Activated CD8-positive, alpha-beta memory T cell treated with anti-CD3 and anti-CD28 coated beads, Interleukin-2, amount 50 U/mL, for 4 hours (primary cell): ENCODE results near the gene PRTG.
A peak's percentile ranks its signal among the peaks of the same experiment; 100 is the strongest.
"Not testable (repeated sequence)": the region's sequence is repeated elsewhere in the genome, so short reads cannot be mapped to it uniquely, and the experiment has no call there.

ENCODE experiments used
- DNase-seq: peaks from one replicate; pipeline ENCODE4 v3.0.0-alpha.2; 2020

PRTG gene

DNA sequence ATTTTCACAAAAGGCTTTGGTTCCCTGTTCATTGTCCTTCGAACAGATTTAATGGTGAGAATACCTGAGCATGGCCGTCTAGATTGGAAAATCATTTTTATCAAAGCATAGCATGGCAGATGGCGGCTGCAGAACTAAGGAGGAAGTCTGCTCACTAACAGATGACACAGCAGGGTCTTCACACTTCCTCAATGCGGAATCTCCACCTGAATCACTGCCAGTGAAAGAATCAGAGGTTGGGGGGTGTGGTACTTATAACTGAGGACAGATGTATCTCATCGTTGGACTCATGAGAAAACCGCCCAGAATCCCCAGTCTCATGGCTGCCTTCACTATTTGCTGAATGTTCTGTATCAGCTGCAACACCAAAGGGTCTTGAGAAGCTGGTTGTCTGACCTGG is 123.2 kb downstream of the PRTG start:
- no peak for DNase-seq

DNA sequence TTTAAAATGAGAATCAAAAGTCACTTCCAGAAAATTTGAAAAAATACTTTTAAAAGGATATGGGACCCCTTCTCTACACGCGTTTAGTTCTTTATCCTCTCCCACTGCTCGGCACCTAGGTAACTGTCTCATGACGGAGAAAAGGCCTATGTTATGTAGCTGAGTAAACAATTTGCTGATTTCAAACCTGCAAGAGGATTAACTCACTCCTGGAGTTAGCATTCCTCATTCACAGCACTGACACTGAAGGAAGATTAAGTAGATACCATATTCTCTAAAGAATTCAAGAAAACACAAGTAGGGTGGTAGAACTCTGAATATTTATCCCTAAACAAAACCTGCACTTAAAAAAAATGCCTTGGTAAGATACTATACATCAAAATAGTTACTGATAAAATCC is 124.6 kb downstream of the PRTG start:
- DNase-seq = no peak

DNA sequence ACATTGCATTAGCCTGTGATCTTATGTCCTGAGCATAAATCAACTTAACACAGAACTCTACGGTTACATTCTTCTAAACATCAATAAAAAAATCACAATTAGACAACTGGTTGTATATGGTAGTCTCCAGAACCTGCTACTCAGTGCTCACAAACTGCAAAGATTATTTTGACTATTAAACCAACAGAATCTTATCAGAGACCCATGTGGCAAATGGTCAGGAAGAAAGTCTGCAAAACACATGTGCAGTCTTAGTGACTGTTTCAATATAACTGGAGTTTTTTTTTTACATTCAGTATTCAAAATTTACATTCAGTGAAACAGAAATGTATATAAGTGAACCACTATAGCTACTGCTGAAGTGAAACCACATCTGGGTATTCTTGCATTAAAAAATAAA is 127.5 kb downstream of the PRTG start:
- no peak for DNase-seq

DNA sequence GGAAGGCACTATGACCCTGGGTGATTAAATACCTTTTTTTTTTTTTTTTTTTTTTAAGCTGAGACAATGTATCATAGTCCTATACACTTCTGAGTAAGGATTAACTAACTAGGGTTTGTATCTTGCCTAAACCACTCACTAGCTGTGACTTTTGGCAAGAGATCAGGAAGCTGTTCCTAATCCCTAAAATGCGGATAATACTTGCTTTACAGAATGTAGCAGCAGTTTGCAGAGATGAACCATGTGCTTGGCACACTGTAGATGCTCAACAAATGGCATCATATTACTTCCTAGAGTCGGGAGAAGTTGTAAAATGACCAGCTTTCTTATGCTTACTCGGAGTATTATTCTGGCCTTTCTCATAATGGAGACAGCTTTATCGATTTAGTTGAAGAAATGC is 129.2 kb downstream of the PRTG start:
- no peak for DNase-seq

DNA sequence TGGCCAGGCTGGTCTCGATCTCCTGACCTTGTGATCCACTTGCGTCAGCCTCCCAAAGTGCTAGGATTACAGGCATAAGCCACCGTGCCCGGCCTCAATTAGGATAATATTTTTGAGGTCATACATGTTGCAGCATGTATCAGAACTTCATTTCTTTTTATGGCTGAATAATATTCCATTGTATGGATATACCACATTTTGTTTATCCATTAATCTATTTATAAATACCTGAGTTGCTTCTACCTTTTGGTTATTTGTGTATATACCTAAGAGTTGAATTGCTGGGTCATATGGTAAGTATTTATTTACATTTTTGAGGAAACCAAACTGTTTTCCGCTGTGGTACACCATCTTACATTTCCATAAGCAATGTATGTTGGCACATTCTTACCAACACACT is 136.7 kb downstream of the PRTG start:
- DNase-seq = no peak

GRCh38 chr15:55601374-55601773 is 141.6 kb downstream of the PRTG start:
- DNase-seq = no peak

DNA sequence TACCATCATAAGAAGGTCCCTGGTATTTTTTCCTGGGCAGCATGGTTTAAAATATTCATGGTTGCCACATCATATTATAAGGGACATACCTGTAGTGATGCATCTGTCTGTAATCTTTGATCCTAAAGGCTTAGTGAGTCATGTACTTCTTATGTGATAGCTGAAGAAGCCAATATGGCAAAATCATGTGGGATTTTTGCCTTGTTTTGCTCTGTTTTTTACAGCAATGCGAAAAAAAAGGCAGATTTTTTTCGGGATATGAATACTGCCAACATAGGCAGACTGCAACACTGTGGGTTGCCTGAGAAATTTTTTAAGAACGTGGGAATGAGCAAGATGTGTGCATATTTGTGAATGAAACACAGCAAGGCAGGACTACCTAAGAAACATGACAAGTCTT is 143.5 kb downstream of the PRTG start:
- no peak for DNase-seq

GRCh38 chr15:55593019-55593418 is 149.9 kb downstream of the PRTG start:
- not testable (repeated sequence) for DNase-seq

DNA sequence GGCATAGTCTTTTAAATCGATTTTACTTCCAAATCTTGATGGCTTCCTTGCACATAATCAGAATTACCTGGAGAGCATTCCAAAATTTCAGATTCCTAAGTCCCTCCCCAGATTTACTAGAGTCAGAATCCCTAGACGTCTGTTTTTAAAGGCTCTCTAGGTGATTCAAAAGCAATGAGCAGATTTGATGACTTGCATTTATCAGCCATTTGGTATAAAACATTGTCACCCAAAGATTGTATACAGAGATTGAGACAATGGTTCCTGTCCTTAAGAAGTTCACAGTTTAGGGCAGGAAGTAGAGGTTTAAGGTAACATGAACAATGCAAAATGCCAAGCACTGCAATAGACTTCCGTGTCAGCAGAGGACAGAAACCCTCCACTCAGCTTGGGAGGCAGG is 152.2 kb downstream of the PRTG start:
- no peak for DNase-seq

GRCh38 chr15:55589287-55589686 is 153.7 kb downstream of the PRTG start:
- no peak for DNase-seq

- no peak for DNase-seq
Observed at GRCh38 chr15:55588815-55589115, 154.2 kb downstream of the PRTG start.

DNA sequence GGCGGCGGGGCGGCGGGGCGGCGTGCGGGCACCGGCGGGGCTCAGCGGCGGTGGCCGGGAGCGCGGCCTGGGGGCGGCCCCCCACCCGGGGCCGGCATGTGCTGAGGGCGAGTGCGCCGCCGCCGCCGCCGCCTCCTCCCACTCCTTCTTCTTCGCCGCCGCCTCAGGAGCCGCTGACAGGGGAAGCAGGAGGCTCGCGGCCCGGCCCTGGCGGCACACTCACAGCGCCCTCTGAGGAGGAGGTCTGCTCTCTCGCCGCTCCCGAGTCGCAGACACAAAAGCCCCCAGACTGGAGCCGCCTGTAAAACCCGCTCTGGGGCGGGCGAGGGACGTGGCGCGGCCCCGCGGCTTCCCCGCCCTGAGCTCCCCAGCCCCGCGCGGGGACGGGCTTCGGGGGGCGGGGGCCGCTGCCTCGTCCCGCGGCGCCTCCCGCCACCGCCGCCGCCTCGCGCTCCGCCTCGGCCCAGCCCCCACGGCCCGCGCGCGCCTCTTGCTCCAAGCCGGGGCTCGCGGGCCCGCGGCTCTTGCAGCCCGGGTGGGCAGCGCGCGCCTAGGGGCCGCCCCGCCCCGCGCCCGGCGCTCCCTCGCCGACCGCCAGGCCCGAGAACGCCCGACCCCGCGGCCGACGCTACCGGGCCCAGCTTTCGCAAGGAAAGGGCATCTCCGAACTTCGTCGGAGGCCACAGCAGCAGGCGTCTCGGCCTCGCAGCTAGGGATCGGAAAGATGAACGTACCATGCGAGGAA is 154.7 kb downstream of the PRTG start, which contains the start of gene PYGO1:
Gene PYGO1, minus strand, starts transcription at position 276 of the 745 bp plus-strand sequence. CDS start 462 bp downstream, outside the sequence.
- DNase-seq = peak; percentile 42

- no peak for DNase-seq
Observed at GRCh38 chr15:55587321-55588069, 155.5 kb downstream of the PRTG start.

DNA sequence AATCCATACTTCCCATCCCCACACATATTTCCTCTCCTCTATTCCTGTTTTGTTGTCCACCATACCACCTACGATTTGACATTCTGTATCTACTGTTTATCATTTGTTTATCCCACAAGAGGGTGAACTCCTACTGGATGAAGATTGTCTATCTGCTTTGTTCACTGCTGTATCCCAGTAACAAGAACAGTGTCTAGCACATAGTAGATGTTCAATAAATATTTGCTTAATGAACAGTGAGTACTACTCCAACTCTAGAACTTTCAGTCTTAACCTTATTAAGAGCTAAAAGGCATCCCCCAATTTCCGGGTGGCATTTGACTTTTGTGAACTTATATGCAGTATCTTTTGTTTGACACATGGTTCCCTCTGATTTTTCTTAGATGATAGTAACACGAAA is 156.1 kb downstream of the PRTG start:
- no peak for DNase-seq

DNA sequence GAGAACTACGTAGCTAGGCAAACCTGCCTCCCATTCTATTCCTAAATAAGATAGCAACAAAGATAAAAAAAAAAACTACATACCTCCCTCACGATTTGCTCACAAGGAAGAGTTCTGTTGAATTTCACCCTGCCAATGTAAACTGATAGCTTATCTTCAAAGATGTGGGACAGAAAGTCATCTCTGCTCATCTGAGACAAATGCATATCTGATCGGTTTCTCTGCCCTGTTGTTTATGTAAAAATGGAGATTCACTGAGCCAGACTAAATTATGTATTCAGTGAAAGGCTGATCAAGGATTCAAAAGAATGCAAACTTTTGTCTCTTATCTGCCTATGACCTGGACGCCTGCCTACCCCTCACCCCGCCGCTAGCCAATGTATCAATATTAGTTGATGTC is 166.0 kb downstream of the PRTG start:
- no peak for DNase-seq

DNA sequence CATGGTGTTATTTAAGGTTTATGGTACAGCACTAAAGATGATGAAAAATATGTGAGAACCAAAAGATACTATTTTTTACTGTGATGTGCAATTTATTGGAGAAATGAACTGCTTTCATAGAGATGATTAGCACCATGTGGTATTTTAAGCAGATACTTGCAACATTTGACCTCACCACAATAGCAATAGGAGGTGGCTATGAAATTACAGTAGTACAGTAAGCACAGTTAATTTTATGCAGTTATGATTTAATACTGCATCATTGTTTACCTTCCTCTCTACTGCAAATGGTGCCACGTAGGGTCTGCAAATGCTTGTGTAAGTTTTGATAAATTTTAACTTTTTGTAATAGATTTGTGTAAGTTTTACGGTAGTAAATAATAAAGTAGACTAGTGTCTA is 168.9 kb downstream of the PRTG start:
- no peak for DNase-seq

GRCh38 chr15:55573224-55573623 is 169.7 kb downstream of the PRTG start:
- no peak for DNase-seq

DNA sequence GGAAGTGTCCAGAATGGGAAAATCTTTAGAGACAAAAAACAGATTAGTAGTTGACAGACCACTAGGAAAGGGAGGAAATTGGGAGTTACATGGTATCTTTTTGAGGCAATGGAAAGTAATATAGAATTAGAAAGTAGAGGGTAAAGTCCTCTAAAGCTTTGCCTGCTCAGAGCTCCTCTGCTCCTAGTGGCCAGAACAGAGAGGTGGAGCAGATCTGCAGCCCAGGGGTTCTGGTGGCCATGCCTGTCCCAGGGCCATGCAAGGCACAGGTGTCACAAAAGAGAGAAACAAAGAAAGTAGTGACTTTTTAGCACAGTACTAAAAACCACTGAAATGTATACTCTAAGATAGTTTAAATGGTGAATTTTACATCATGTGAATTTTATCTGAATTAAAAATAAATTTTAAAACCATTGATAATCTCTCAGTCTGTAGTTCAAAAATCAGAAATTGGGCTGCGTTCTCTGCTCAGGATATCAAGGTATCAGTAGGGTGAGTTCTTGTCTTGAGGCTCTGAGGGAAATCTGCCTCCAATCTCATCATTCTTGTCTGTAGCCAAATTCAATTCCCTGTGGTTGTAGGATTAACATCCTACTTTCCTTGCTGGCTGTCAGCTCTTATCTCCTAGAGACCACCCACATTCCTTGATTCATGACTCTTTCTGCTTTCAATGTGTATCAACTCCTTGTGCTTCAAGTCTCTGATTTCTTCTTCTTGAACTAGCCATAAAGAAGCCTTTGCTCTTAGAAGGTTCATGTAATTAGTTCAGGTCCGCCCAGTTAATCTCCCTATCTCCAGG is 178.4 kb downstream of the PRTG start:
- DNase-seq = no peak

- no peak for DNase-seq
Observed at GRCh38 chr15:55562601-55563000, 180.4 kb downstream of the PRTG start.
